Renal cortex interstitium (tissue), 11 donors: Measurements from ENCODE around the gene TADA2B. TPM values are rescaled to one million over a fixed set of nuclear protein-coding genes. Genes with fewer than 3 reads are reported as not detected.

Experiments used
- DNase-seq, 11 donors: peaks; one replicate each; pipeline ENCODE4 v3.0.0-alpha.2; 2013; ENCODE audit warnings: low read depth in 9 of 11, low spot score in 4 of 11; ENCODE audit errors: extremely low read depth in 1 of 11
- polyA plus RNA-seq, 3 donors: library from polyadenylated mRNA; unstranded; fragments of 120-200 nt; gene quantifications; one replicate each; pipeline ENCODE4 v1.2.1, GENCODE V29; 2013; ENCODE audit not compliant: insufficient read length in 3 of 3

TADA2B gene
- polyA plus RNA-seq, 3 donors = 18.5 to 22.9 (median 20.9) TPM

DNA sequence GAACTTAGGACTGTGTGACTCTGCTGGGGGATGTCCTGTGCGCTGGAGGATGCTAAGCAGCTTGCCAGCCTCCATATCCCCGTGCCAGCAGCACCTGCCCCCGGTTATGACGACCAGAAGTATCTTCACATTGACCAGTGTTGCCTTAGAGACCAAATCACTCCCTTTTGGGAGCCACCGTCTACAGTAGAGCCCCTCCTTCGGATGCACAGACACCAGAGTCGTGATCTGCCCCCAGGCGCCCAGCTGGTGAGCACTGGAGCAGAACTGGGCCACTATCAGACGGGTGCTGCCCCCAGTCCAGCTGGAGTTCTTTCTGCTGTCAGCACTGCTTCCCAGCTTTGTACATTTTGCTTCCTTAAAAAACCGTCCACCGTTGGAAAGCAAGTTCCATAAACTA lies 30.0 kb upstream of the TADA2B start:
- peak in 1 of 11 donors; percentile 21 for DNase-seq

DNA sequence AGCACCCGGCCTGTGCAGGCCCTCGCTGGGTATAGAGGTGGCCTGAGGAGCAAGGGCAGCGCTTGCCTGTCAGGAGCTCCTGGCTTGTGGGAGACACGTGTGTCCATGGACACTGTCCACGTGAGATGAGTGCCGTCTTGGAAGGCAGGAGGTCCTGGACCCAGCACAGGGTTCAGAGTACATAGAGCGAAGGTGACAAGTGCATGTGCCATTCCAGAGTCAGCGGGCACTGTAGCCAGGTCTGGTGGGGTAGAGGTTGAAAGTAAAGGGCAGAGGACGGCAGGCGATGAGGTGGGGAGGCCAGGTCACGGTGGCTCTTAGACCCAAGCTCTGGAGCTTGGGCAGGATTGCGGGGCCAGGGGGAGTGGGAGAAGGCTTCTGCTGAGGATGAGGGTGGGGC lies 28.4 kb upstream of the TADA2B start:
- DNase-seq = no peak

DNA sequence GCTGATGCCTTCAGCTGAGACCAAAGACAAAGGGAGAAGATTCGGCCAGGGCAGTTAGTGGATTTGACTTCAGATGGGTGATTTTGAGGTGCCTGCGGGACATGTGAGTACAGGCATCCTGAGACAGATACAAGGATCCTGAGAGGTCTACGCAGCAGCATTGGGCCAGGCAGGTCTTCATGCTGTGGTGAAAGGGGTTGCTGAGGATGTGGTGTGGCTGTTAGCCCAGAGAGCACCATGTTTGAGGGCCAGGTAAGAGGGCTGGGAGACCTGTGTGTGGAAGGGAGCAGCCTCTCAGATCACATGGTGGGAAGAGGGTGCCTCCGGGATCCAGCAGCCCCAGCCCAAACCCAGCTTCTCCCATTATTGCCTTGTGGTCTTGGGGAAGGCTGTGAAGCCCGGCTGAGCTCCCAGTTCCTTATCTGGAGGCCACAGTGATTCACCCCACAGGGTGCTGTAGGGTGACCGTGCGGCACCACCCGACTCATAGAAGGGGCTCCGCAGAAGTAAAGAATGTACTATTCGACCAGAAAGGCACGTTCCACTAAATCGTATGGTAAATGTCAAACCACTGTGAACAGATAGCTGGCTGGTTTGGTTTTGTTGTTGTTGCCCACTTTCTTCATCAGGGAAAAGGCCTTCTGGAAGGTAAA lies 27.7 kb upstream of the TADA2B start:
- no peak for DNase-seq

DNA sequence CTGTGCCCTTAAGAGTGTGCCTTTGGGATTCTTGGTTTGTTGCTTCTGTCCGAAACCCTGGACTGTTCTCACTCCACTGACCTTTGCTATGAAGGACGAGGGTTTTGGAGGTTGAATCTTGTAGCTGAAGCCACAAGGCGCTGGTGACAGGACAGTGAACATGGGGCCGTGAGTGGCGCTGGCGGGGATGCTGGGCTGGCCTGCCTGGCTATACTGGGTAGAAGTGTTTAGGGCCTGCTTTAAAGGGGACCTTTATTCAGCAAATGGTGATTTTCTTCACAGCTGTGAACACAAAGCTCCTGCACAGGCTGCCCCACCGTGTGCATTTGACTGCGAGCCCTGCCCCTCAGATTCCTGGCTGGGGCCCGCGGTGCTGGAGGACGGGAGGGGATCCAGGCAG lies 27.1 kb upstream of the TADA2B start:
- DNase-seq = no peak

- DNase-seq = no peak
Measured at GRCh38 chr4:7016512-7016911, 26.7 kb upstream of the TADA2B start.

- DNase-seq = no peak
Measured at GRCh38 chr4:7017446-7018048, 25.6 kb upstream of the TADA2B start.

DNA sequence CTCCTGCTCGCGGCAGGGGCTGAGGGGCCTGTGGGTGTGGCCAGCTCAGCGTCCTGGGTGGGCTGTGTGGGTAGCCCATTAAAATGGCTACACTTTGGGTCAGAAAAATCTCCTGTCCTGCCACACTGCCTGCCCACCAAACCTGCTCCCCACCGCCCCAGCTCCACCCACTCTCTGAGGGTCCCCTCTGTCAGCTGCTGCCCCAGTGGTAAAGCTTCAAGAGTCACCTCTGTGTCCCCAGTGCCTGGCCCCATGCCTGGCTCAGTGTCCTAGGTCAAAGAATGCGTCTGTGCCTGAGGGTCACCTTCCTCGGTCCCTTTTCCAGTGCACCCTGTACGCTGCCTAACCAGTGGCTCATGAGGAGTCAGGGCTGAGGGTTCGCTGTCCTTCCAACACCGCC lies 24.9 kb upstream of the TADA2B start:
- no peak for DNase-seq

DNA sequence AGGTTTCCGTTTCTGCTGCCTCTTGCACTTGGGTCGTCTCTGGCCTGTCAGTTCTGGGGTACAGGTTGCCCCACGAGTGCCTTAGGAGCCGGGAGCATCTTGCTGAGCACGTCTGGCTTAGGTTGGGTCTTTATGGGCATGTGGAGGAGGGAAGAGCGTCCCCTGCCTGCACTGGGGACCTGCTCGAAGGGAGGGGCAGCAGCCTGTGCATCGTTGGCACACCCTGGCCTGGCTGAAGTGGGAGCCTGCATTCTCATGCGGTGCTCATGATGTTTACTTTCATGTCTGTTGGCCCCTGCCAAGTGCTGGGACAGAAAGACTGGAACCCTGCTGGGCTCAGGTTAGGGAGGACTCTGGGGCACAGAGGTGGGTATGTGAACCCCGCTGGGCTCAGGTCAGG lies 23.8 kb upstream of the TADA2B start:
- no peak for DNase-seq

GRCh38 chr4:7020290-7020689 lies 22.9 kb upstream of the TADA2B start:
- DNase-seq = no peak

GRCh38 chr4:7020856-7021255 lies 22.3 kb upstream of the TADA2B start:
- DNase-seq = no peak

GRCh38 chr4:7021355-7021754 lies 21.8 kb upstream of the TADA2B start:
- DNase-seq = no peak

- DNase-seq = no peak
Measured at GRCh38 chr4:7021930-7022664, 21.1 kb upstream of the TADA2B start.

DNA sequence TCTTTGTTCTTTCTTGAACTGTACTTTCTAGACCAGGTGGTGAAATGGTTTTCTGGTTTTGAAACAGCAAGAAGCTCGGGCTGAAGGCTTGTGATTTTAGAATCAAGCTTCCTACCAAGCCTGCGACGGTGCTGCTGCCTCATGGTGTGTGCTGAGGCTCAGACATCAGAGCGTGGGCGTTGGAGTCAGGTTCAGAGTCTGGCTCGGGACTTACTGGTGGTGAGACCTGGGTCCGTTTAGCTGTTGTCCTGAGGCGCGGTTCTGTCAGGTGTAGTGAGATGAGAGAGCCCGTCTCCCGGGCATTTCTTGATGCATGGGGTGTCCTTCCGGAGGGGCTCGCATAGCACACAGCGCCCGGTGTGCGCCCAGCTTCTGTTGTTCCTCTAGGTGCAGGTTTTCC lies 19.7 kb upstream of the TADA2B start:
- DNase-seq = no peak

DNA sequence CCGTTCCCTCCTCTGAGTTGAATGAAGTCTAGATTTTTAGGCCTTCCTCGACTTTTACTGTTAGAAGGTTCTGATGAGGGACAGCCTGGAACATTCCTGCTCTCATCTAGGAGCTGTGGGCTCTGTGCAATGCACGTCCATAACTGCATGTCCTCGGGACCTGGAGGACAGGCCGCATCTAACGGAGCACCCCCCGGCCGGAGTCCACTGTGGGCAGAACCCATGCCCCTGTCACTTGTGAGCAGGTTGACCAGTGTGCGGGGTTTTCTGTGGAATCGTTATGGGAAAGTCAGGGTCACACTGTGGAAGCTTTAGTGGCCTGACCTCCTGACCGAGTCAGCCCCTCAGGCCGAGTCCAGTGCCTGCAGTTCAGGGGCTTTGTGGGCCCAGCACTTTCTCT lies 19.3 kb upstream of the TADA2B start:
- no peak for DNase-seq

- no peak for DNase-seq
Measured at GRCh38 chr4:7024336-7024890, 18.8 kb upstream of the TADA2B start.

DNA sequence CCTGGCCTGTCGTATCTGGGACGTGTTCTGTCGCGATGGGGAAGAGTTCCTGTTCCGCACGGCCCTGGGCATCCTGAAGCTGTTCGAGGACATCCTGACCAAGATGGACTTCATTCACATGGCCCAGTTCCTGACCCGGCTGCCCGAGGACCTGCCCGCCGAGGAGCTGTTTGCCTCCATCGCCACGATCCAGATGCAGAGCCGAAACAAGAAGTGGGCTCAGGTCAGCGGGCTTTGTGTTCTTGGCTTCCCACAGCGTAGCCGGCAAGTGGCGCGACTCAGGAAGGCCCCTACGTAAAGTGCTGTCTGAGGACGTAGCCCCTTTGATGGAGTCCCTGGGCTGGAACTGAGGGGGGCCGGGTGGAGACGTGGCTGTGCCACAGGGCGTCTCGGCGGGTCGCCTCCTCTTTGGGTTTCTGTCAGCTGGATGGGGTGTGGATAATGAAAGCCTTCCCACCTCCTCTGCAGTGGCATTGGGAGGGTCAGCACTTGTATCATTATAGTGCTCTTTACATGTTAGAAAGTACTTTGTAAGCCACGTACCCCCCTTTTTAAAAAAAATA lies 18.1 kb upstream of the TADA2B start:
- no peak for DNase-seq

GRCh38 chr4:7026107-7026506 lies 17.1 kb upstream of the TADA2B start:
- DNase-seq = no peak

DNA sequence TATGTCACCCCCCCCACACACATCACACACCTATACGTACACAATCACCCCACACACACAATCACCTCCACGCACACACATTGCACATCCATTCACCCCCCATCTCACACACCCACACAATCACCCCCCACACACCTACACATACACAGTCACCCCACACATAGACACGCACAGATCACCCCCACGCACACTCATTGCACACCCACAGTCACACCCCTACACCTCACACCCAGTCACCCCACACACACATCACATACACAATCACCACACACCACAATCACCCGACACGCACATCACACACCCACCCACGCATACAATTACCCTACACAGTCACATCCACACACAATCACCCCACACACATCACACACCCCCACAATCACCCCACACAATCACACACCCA lies 15.9 kb upstream of the TADA2B start:
- DNase-seq = no peak

DNA sequence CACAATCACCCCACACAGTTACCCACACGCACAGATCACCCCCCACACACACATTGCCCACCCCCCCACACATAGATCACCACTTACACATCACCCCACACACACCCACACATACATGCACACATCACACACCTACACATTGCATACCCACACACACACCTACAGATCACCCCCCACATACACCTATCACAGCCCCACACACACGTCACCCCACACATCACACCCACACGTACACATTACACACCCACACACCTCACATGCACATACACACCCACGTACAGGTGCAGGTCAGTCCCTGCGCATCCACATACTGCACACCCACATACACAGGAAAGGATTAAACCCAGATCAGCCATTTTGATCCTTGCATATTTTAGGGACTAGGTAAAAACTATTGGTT lies 15.3 kb upstream of the TADA2B start:
- no peak for DNase-seq

- DNase-seq = no peak
Measured at GRCh38 chr4:7029212-7029611, 14.0 kb upstream of the TADA2B start.
